Left renal pelvis (tissue), 4 donors: ENCODE measurements around the gene ANP32E. TPM values are rescaled to one million over a fixed set of nuclear protein-coding genes. Genes with fewer than 3 reads are reported as not detected.

ENCODE experiments used
- DNase-seq, 4 donors: peaks; one replicate each; pipeline ENCODE4 v3.0.0-alpha.2; 2013; ENCODE audit warnings: low read depth in 4 of 4, low spot score in 3 of 4
- polyA plus RNA-seq, 4 donors: library from polyadenylated mRNA; unstranded; fragments of 120-200 nt; gene quantifications; one replicate each; pipeline ENCODE4 v1.2.1, GENCODE V29; 2013; ENCODE audit not compliant: insufficient read length in 4 of 4

Gene ANP32E
- polyA plus RNA-seq, 4 donors = 68.0 to 142 (median 115) TPM

DNA sequence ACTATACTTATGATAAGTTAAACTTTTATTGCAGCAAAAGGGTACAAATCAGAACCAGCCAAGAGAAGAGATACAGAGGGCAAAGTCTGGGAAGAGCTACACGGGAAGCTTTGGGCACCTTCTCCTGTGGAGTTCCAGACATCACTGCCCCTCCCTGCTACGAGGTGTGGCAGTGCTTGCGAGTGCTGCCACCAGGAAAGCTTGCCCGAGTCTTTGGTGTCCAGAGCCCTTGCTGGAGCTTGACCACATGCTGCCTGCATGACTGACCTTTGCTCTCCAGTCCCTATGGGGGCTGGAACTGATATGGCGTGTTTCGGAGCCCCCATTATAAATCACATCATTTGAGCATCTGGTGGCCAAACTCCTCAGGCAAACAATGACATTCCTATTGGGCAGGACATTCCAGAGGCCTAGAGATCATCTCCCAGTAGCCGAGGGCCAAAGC, 62.7 kb downstream of the ANP32E start:
- DNase-seq = no peak

DNA sequence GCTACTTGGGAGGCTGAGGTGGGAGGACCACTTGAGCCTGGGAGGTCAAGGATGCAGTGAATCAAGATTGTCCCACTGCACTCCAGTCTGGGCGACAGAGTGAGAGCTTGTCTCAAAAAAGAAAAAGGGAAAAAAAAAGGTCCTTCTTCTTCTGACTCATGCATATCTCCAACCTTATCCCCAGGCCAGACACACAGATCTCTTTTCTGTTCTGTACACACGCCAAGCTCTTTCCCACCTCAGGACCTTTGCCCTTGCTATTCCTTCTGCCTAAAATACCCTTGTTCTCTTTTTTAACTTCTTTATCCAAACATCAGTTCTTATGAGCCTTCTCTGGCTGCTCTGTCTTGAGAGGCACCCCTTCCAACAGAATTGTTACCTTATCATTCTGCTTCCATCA, 64.1 kb downstream of the ANP32E start:
- DNase-seq = no peak

DNA sequence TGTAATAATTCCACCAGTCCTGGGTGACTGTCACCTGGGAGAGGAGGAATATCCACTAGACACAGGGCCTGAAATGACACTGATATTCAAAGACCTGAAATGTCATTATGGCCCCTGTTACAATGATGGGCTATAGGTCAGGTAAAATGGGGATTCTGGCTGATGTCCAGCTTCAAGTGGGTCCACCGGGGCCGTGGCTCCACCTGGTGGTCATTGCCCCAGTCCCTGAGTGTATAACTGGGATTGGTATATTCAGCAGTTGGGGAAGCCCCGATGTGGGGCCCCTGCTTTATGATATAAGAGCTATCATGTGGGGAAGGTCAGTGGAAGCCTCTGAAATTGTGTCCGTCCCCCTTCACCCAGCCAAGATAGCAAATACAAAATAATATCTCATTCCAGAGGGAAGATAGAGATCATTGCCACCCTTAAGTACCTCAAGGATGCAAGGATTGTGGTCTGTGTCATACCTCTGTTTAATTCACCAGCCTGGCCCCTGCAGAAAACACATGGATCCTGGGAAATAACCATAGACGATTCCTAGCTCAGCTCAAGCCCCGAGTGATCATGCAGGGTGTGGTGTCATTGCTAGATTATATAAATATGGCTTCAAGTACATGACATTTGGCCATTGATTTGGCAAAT, 66.8 kb downstream of the ANP32E start:
- no peak for DNase-seq

Other genes starting within 250 kb of the ANP32E start
- gene OTUD7B, start 225.4 kb downstream of the ANP32E start, polyA plus RNA-seq = 10 to 100 TPM; 17.7 to 21.7 (median 18.8) TPM
- 10 to 100 TPM; 64.1 to 83.9 (median 67.2) TPM for gene VPS45, start 168.3 kb downstream of the ANP32E start, polyA plus RNA-seq
- 10 to 100 TPM; 42.5 to 67.2 (median 57.4) TPM for gene PLEKHO1, start 86.2 kb downstream of the ANP32E start, polyA plus RNA-seq
- 1 to 10 TPM; 3.3 to 8.5 (median 5.8) TPM for gene CA14, start 21.7 kb upstream of the ANP32E start, polyA plus RNA-seq
- 100 to 1,000 TPM; 165 to 195 (median 178) TPM for gene APH1A, start 32.9 kb upstream of the ANP32E start, polyA plus RNA-seq
- 10 to 100 TPM; 40.9 to 74.0 (median 51.7) TPM for gene C1orf54, start 36.7 kb upstream of the ANP32E start, polyA plus RNA-seq
- gene CIART, start 46.4 kb upstream of the ANP32E start, polyA plus RNA-seq = 1 to 10 TPM; 7.0 to 9.8 (median 7.8) TPM
- 10 to 100 TPM; 50.9 to 80.5 (median 67.9) TPM for gene MRPS21, start 57.7 kb upstream of the ANP32E start, polyA plus RNA-seq
- 100 to 1,000 TPM in 1 of 4 donors, 10 to 100 TPM in 3; 60.2 to 112 (median 72.7) TPM for gene PRPF3, start 85.4 kb upstream of the ANP32E start, polyA plus RNA-seq
- 10 to 100 TPM; 38.9 to 56.3 (median 52.0) TPM for gene RPRD2, start 128.0 kb upstream of the ANP32E start, polyA plus RNA-seq